Activated T-helper 1 cell treated with anti-CD3 and anti-CD28 coated beads, Interleukin-2, amount 50 U/mL, for 16 hours (primary cell): ENCODE measurements around the gene COX7C.
"Not testable (repeated sequence)": the region's sequence is repeated elsewhere in the genome, so short reads cannot be mapped to it uniquely, and the experiment has no call there.

Experiments
- DNase-seq, 2 donors: peaks; one replicate each; pipeline ENCODE4 v3.0.0-alpha.2; 2020; ENCODE audit warnings: low read depth in 1 of 2, low spot score in 1 of 2

COX7C gene, protein sequence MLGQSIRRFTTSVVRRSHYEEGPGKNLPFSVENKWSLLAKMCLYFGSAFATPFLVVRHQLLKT

GRCh38 chr5:86617756-86618576, at the start of gene COX7C:
Gene COX7C (plus strand): TSS chr5:86617941. CDS start chr5:86618056, 115 bp downstream.
- DNase-seq = peak; percentile 70 to 80

- DNase-seq = not testable (repeated sequence)
Observed at GRCh38 chr5:86569522-86570426, 48.0 kb upstream of the COX7C start.

DNA sequence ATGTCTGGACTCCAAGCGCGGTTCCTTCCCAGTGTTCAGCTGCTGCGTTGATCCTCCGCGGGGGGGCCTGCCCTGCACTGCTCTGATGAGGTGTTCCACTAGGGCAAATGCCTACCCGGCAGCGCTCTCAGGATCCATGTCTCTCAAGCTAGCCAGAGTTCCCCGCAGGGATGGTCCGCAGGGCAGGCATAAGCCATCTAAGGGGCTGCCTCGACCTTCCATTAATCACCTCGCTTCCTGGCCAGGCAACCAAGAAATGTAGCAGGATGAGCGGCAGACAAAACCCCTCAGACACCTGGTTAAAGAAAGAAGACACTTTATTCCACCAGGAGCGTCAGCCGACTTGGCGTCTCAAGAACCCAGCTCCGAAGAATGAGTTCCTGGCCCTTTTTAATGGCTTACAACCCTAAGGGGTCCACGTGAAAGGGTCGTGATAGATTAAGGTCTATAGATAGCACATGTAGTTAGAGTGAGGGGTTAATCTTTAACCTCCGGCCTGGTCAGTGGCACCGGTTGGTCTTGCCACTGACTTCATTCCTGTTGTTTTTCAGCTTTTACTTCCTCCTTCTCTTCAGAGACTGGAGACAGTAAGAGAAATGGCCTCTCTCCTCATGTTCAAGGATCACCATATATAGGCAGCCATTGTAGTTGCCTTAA, 47.2 kb upstream of the COX7C start:
- no peak for DNase-seq

DNA sequence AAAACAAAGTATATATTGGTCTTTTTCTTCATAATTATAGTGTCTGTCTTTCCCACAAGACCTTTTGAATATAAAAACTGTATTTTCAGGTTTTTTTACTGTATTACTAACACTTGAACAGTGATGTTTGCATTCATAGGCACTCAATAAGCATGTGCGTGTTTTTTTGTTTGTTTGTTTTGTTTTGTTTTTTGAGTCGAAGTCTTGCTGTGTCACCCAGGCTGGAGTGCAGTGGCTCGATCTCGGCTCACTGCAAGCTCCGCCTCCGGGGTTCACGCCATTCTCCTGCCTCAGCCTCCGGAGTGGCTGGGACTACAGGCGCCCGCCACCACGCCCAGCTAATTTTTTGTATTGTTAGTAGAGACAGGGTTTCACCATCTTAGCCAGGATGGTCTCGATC, 46.6 kb upstream of the COX7C start:
- not testable (repeated sequence) for DNase-seq

- no peak for DNase-seq
Observed at GRCh38 chr5:86572825-86573517, 44.8 kb upstream of the COX7C start.

GRCh38 chr5:86579502-86579901, 38.2 kb upstream of the COX7C start:
- DNase-seq = no peak

- no peak for DNase-seq
Observed at GRCh38 chr5:86596476-86596875, 21.3 kb upstream of the COX7C start.

DNA sequence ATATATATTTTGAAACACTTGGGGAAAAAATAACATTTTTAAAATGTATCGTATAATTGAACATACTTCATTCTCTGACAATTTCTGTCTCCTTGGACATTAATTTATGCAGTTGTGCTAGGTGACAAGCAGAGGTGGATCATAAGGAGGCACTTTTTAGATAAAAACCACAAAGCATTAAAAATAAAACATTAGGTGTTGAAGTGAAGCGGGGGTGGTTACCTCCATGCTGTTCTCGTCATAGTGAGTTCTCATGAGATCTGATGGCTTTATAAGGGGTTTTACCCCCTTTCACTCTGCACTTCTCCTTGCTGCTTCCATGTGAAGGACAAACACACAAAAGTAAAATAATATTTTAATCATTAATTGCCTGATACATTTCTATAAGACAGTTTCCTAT, 11.9 kb upstream of the COX7C start:
- DNase-seq = no peak

DNA sequence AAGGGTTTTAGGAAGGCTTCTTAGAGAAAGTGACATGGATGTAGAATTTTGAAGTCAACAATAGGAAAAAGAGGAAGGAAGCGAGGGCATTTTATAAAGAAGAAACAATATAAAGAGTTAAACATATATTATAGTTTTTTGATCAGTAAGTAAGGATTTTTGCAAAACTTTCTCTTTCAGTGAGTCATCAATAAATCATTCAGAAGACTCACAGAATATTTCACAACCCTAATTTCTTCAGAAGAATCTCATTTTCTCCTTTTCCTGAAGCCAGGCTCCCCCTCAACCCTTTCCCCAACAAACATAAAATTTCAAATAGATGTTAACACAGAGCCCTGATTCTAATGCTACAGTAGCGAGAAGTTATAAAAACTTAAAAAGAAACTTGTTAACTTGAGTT, 4.3 kb upstream of the COX7C start:
- no peak for DNase-seq

DNA sequence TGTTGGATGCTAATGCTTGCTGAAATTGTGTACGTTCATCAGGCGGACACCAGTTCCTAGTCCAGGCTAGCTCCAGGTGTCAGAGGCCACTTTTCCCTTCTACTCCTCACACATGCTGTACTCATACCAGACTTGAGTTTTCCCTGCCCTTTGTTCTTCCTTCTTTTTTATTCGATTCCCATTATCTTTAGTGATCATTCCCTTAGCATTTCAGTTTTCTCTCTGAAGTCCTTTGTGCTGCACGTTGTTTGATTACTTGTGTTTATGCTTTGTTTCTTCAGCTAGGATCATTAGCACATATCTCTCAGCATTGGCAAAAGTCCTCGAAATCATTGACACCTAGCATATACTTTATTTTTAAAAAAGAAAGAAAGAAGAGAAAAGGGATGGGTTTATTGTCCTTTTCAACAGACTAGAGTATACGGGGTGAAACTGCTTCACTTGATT, 409 bp upstream of the COX7C start:
- no peak for DNase-seq

- no peak for DNase-seq
Observed at GRCh38 chr5:86623785-86624483, 6.2 kb downstream of the COX7C start.

DNA sequence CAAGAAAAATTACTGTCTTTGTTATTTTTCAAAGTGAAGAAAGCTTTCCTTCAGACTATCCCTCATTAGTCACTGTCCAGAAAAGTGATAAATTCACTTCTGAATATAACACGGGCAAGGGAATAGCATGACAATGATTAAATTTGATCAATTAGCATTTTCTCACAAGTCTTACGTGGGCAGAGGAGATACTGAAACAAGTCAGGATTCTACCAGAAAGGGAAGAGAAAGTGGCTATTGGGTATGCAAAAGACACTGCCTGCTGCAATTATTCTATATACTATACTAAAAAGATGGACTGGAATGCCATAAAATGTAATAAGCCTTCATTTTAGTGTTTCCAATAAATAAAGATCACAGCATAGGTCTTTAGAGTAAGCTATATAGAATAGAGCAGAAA, 7.4 kb downstream of the COX7C start:
- DNase-seq = no peak

GRCh38 chr5:86626149-86626548, 8.4 kb downstream of the COX7C start:
- no peak for DNase-seq

DNA sequence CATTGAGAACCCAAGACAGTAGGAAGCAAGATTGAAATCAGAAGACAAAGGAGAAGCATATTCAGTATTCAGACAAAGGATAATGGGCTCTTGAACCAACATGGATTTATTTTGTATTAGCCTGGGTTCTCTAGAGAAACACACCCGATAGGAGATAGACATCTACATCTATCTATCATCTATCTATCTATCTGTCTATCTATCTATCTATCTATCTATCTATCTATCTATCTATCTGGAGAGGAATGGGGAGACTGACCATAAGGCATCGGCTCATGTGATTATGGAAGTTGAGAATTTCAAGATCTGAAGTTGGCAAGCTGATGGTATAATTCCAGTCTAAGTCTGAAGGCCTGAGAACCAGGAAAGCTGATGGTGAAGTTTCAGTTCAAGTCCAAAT, 13.4 kb downstream of the COX7C start:
- DNase-seq = no peak

DNA sequence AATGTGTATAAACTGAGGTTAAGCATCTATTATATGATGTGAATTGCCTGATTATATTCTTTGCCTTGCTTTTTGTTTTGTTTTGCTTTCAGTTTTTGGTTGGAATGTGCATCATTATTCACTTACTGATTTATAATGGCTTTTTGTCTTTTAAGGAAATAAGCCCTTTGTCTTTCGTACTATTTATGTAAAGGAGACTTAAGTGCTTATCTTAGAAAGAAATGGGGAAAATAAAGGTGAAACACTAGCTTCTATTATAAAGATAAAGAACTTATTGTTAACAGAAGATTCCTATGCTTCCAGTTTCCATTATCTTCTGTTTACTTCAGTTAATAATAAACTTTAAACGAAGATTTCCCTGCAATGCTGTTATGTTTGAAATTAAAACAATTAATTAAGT, 23.3 kb downstream of the COX7C start:
- no peak for DNase-seq

GRCh38 chr5:86644843-86645242, 27.1 kb downstream of the COX7C start:
- no peak for DNase-seq

DNA sequence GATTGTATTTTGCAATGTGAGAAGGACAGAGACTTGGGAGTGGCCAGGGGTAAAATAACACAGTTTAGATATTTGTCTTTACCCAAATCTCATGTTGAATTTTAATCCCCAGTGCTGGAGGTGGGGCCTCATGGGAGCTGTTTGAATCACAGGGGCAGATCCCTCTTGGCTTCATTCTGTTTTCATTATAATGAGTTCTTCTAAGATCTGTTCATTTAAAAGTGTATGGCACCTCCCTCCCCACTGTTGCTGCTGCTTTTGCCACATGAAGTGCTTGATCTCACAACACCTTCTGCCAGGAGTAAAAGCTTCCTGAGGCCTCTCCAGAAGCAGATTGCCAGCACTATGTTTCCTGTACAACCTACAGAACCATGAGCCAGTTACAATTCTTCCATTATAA, 28.1 kb downstream of the COX7C start:
- DNase-seq = no peak

- DNase-seq = no peak
Observed at GRCh38 chr5:86646671-86647070, 28.9 kb downstream of the COX7C start.

GRCh38 chr5:86649832-86650505, 32.2 kb downstream of the COX7C start:
- no peak for DNase-seq

- DNase-seq = not testable (repeated sequence)
Observed at GRCh38 chr5:86660771-86661170, 43.0 kb downstream of the COX7C start.
